Suprapubic skin (tissue), 4 donors: ENCODE data around the gene LSM6.

Experiments used
- CTCF ChIP-seq, 2 donors: fragments of 200-600 bp in 1 of 2; fragments of 450-650 bp in 1 of 2; sonication (generic) in 1 of 2; IDR thresholded peaks; one replicate each; pipeline ENCODE4 v1.5.1; 2016 to 2019; ENCODE audit warnings: antibody characterized with exemption in 2 of 2, mild to moderate bottlenecking in 1 of 2, moderate library complexity in 1 of 2
- EP300 ChIP-seq: sonication (generic); formaldehyde crosslinking; IDR thresholded peaks from one replicate; pipeline ENCODE4 v1.6.1; 2017; ENCODE audit warnings: antibody characterized with exemption
- POLR2AphosphoS5 ChIP-seq, 3 donors: sonication (generic); formaldehyde crosslinking; IDR thresholded peaks; one replicate each; pipeline ENCODE4 v1.6.1; 2017; ENCODE audit warnings: antibody characterized with exemption in 3 of 3

- TF ChIP-seq CTCF (IDR thresholded peaks at IDR 0.05) (no peak), POLR2AphosphoS5 (IDR thresholded peaks at IDR 0.05) (no peak), EP300 (no peak)
These were observed 2.6 kb downstream of the LSM6 start for GRCh38 chr4:146178126-146178525.
